ENCODE data around the gene EFHD1. TPM values are rescaled to one million over a fixed set of nuclear protein-coding genes. Genes with fewer than 3 reads are reported as not detected.

The EFHD1 gene
- total RNA-seq, 4 donors from 2014 or later = 0.30 to 10.1 (median 2.3) TPM

DNA sequence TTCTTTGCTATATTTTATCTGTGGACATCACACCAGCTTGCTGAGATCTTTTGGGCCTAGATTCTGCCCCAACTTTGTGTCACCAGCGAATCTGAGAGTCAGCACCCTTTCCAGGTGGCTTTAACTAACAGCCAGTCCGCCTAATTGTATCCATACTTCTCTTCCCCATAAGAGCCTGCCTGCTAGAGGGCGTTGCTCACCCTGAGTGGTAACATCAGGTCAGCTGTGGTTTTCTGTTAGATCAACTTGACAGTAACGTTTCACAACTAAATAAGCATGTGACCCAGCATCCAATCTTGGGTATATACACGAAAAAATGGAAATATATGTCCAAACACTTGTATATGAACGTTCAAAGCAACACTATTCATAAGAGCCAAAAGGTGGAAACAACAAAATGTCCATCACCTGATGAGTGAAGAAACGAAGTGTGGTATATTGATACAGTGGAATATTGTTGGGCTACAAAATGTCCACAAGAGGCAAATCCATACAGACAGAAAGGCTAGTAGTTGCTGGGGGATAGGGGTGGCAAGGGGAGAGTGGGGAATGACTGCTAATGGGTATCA, 24.9 kb downstream of the EFHD1 start:
- Histone ChIP-seq H3K36me3 (no peaks in the 10 kb centered on the region), H3K9me3 (no peaks in the 10 kb centered on the region), H3K4me1 (no peaks in the 10 kb centered on the region), H3K4me3 (no peak overlapping the region), H3K27me3 (no peaks in the 10 kb centered on the region), H3K27ac (no peak overlapping the region)
- WGBS, 2 donors = 54 to 55% methylated on average over 6 to 7 of the region's 7 CpGs
- no peak for DNase-seq
- TF ChIP-seq POLR2A (IDR thresholded peaks at IDR 0.05) = no peak
- TF ChIP-seq, protein P1, sequence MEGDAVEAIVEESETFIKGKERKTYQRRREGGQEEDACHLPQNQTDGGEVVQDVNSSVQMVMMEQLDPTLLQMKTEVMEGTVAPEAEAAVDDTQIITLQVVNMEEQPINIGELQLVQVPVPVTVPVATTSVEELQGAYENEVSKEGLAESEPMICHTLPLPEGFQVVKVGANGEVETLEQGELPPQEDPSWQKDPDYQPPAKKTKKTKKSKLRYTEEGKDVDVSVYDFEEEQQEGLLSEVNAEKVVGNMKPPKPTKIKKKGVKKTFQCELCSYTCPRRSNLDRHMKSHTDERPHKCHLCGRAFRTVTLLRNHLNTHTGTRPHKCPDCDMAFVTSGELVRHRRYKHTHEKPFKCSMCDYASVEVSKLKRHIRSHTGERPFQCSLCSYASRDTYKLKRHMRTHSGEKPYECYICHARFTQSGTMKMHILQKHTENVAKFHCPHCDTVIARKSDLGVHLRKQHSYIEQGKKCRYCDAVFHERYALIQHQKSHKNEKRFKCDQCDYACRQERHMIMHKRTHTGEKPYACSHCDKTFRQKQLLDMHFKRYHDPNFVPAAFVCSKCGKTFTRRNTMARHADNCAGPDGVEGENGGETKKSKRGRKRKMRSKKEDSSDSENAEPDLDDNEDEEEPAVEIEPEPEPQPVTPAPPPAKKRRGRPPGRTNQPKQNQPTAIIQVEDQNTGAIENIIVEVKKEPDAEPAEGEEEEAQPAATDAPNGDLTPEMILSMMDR (IDR thresholded peaks at IDR 0.05) = no peak
- intact Hi-C loops (cut with DNase I) = no loop called here

DNA sequence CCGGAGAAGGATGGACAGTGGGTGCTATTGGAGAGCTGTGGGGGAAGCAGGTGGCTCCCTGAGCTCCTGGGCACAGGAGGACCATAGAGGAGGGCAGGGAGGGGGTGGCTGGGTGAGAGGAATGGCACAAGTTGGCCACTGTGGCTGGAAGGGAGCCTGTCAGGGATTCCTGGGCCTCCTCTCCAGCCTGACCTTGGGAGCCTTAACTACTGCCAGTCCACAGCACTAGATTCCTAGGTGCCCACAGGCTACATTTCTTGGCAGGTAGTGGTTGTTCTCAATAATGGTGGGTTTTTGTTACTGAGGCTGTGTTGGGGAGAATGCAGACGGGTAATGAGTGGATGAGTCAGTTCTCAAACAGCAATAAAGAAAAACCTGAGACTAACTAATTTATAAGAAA, 26.0 kb downstream of the EFHD1 start:
- H3K36me3 ChIP-seq = no peaks in the 10 kb centered on the region
- no peak overlapping the region for H3K4me3 ChIP-seq
- intact Hi-C loops (cut with DNase I) = no loop called here
- no peaks in the 10 kb centered on the region for H3K4me1 ChIP-seq
- H3K27ac ChIP-seq = no peak overlapping the region
- no peaks in the 10 kb centered on the region for H3K9me3 ChIP-seq
- no peaks in the 10 kb centered on the region for H3K27me3 ChIP-seq
- no peak for DNase-seq
- TF ChIP-seq POLR2A (IDR thresholded peaks at IDR 0.05) = no peak
- TF ChIP-seq, protein P1 (IDR thresholded peaks at IDR 0.05) = no peak
- WGBS, 2 donors = 56% methylated on average over 2 of the region's 2 CpGs

DNA sequence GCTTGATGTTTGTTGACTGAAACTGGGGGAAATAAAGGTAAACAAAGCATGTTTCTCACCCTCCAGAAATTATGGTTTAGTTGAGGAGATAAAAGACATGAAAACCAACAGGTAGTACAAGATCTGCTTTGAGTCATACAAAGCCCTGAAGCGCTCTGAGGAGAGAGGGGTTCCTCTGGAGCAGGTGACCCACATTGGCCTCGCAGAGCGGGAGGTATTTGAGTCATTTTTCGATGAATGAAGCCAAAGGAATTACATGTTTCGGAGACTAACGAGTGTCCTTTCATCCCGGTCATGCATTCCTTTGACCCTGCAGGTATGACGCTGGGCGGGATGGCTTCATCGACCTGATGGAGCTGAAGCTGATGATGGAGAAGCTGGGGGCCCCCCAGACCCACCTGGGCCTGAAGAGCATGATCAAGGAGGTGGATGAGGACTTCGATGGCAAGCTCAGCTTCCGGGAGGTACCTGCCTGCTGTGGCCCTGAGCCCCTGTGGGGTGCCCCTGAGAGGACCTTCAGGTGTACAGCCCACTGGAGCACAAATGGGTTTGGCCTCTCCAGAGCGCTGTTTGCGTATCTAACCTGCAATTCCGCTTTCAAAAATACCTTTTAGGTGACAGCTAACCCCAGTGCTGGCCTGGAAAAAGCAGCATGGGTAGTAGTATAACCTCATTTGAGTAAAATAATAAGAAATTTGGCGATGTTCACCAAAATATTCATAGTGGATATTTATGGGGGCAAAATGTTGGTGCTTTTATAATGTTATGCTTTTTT, 29.3 kb downstream of the EFHD1 start:
- no peaks in the 10 kb centered on the region for H3K36me3 ChIP-seq
- DNase-seq = no peak
- no peak overlapping the region for H3K27ac ChIP-seq
- H3K9me3 ChIP-seq = no peaks in the 10 kb centered on the region
- WGBS, 2 donors = 85 to 94% methylated on average over 13 to 15 of the region's 16 CpGs
- TF ChIP-seq, protein P1 (IDR thresholded peaks at IDR 0.05) = no peak
- no peak for TF ChIP-seq POLR2A (IDR thresholded peaks at IDR 0.05)
- intact Hi-C loops (cut with DNase I) = no loop called here
- H3K4me1 ChIP-seq = no peaks in the 10 kb centered on the region
- H3K4me3 ChIP-seq = no peak overlapping the region
- no peaks in the 10 kb centered on the region for H3K27me3 ChIP-seq

DNA sequence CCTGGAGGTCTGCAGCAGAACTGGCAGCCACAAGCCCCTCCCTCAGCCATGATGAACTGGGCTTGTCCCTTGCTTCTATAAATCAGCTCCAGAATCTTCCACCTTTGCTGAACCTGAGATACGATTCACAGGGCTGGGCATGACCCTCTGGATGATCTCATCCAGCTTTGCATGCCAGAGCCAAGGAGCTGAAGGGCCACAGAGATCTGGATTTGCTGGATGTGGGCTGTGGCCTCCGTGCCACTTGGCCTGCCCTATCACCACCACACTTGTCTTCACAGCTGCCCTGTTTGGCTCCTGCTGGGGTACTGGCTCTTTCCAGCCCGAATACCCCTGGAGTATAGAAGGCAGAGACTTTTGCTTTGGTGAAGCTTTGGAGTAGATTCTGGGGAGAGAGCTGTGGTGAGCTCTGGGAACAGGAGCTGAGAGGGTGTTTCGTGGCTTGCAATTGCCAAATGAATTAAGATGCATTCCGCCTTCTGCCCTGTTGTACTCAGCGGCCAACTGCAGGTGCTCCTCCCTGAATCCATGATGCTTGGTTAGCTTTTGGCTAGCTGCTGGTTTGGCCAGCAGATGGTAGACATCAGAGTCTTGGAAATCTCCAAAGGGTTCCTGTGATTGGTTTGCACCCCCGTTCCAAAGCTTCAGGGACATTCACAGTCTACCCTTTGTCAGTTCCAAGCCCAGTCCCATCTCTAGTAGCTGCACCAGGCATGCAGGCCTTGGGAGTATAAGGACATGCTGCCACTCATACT, 32.8 kb downstream of the EFHD1 start:
- no peak for TF ChIP-seq POLR2A (IDR thresholded peaks at IDR 0.05)
- TF ChIP-seq, protein P1 (IDR thresholded peaks at IDR 0.05) = no peak
- H3K4me1 ChIP-seq = no peaks in the 10 kb centered on the region
- WGBS, 2 donors = 42 to 73% methylated on average over 2 to 6 of the region's 7 CpGs
- no peak for DNase-seq
- H3K4me3 ChIP-seq = no peak overlapping the region
- no peaks in the 10 kb centered on the region for H3K36me3 ChIP-seq
- no peaks in the 10 kb centered on the region for H3K27me3 ChIP-seq
- no peak overlapping the region for H3K27ac ChIP-seq
- H3K9me3 ChIP-seq = no peaks in the 10 kb centered on the region
- intact Hi-C loops (cut with DNase I) = no loop called here

All from esophagus squamous epithelium (tissue), 5 donors.